Common myeloid progenitor, CD34-positive (primary cell): Measurements from ENCODE around the gene MBD3L3.

Experiments
- CTCF ChIA-PET: fragments of 350-600 bp; sonication (Branson Sonifier 250); formaldehyde crosslinking; loops from one replicate; lab custom pipeline; 2021; ENCODE audit warnings: antibody characterized with exemption; lab: Charles Lee
- POLR2A ChIA-PET: fragments of 350-600 bp; sonication (Branson Sonifier 250); formaldehyde crosslinking; loops from one replicate; lab custom pipeline; 2021; ENCODE audit warnings: antibody characterized with exemption; lab: Charles Lee
- DNase-seq, 3 donors: peaks; one replicate each; pipeline versions ENCODE4 v3.0.0 to v3.0.0-alpha.2; 2013
- H3K27ac ChIP-seq, 2 experiments: 1 replicate in 1 of 2; 2 replicates in 1 of 2; pipeline ENCODE4 v1.7.0; 2013; ENCODE audit warnings: inconsistent platforms in 2 of 2, low read length in 2 of 2, mild to moderate bottlenecking in 2 of 2, low read depth in 1 of 2, moderate library complexity in 1 of 2; ENCODE audit not compliant: severe bottlenecking in 2 of 2, insufficient read depth in 1 of 2, poor library complexity in 1 of 2
- H3K27me3 ChIP-seq, 5 experiments: replicated peaks in 2 of 5; 1 replicate in 3 of 5; 2 replicates in 2 of 5; pipeline versions ENCODE4 v1.6.1 to v1.7.0; 2013; ENCODE audit warnings: low read length in 4 of 5, mild to moderate bottlenecking in 2 of 5, moderate library complexity in 2 of 5, inconsistent platforms in 1 of 5; ENCODE audit not compliant: insufficient read depth in 5 of 5, control insufficient read depth in 4 of 5
- H3K36me3 ChIP-seq, 4 experiments: 1 replicate in 2 of 4; 2 replicates in 2 of 4; pipeline versions ENCODE4 v1.6.1 to v1.7.0; 2013; ENCODE audit warnings: low read length in 3 of 4, control low read depth in 1 of 4, mild to moderate bottlenecking in 1 of 4; ENCODE audit not compliant: control insufficient read depth in 4 of 4, insufficient read depth in 4 of 4
- H3K4me1 ChIP-seq, 4 experiments: 1 replicate in 3 of 4; 2 replicates in 1 of 4; pipeline versions ENCODE4 v1.6.1 to v1.7.1; 2013; ENCODE audit warnings: low read length in 3 of 4, mild to moderate bottlenecking in 3 of 4, control low read depth in 1 of 4, inconsistent platforms in 1 of 4, moderate library complexity in 1 of 4; ENCODE audit not compliant: control insufficient read depth in 4 of 4, insufficient read depth in 4 of 4; ENCODE audit errors: control extremely low read depth in 1 of 4
- H3K4me3 ChIP-seq, 7 experiments: 1 replicate in 4 of 7; 2 replicates in 3 of 7; pipeline versions ENCODE4 v1.5.1 to v1.7.0; 2013; ENCODE audit warnings: mild to moderate bottlenecking in 7 of 7, low read length in 6 of 7, moderate library complexity in 6 of 7, inconsistent platforms in 2 of 7, low read depth in 2 of 7, control low read depth in 1 of 7; ENCODE audit not compliant: insufficient read depth in 4 of 7, control insufficient read depth in 1 of 7; ENCODE audit errors: extremely low read depth in 1 of 7
- H3K9me3 ChIP-seq, 5 experiments: 1 replicate in 4 of 5; 2 replicates in 1 of 5; pipeline versions ENCODE4 v1.6.1 to v1.7.1; 2013; ENCODE audit warnings: low read length in 4 of 5, mild to moderate bottlenecking in 2 of 5, inconsistent platforms in 1 of 5, low read depth in 1 of 5, moderate library complexity in 1 of 5; ENCODE audit not compliant: control insufficient read depth in 4 of 5, insufficient read depth in 2 of 5; ENCODE audit errors: control extremely low read depth in 1 of 5
- WGBS: methylation state at CpG from one replicate; pipeline ENCODE4 v1.1.5; 2013; ENCODE audit not compliant: insufficient coverage; 5-methylcytosine and 5-hydroxymethylcytosine counted together

MBD3L3 gene

GRCh38 chr19:7018828-7019227 lies 39.6 kb downstream of the MBD3L3 start:
- CTCF ChIA-PET, result no interaction called here
- DNase-seq, result no peak
- H3K4me3 ChIP-seq, result no peak overlapping the region

GRCh38 chr19:7013678-7014077 lies 44.8 kb downstream of the MBD3L3 start:
- POLR2A ChIA-PET, result no interaction called here
- Histone ChIP-seq H3K27ac (no peak overlapping the region), H3K36me3 (no peaks in the 10 kb centered on the region), H3K9me3 (no peaks in the 10 kb centered on the region), H3K4me1 (peaks cover 4 to 17% (median 11%) of the 10 kb centered on the region in 4 experiments), H3K27me3 (peaks cover 0 to 2% (median 0%) of the 10 kb centered on the region in 5 experiments), H3K4me3 (no peak overlapping the region)
- CTCF ChIA-PET, result interaction anchor here (0.7 to 1.4 kb wide), 3 partner anchors 82 to 799 kb away, joined by 3 to 4 read pairs (median 3); no protein-coding TSS in a partner anchor
- 72% methylated on average over 3 of the region's 4 CpGs for WGBS
- DNase-seq, result peak; percentile 22 to 74 (median 63)

More at GRCh38 chr19:7018828-7019227, 39.6 kb downstream of the MBD3L3 start:
- H3K36me3 ChIP-seq, result no peaks in the 10 kb centered on the region
- POLR2A ChIA-PET, result no interaction called here
- peaks cover 0 to 3% (median under 1%) of the 10 kb centered on the region in 4 experiments for H3K4me1 ChIP-seq
- no peaks in the 10 kb centered on the region for H3K9me3 ChIP-seq
- 95% methylated on average over 4 of the region's 6 CpGs for WGBS
- H3K27me3 ChIP-seq, result no peaks in the 10 kb centered on the region
- no peak overlapping the region for H3K27ac ChIP-seq

- H3K4me3 ChIP-seq, result no peak overlapping the region
- no peak for DNase-seq
- H3K9me3 ChIP-seq, result no peaks in the 10 kb centered on the region
- POLR2A ChIA-PET, result no interaction called here
- 99% methylated on average over 7 of the region's 12 CpGs for WGBS
- no peaks in the 10 kb centered on the region for H3K36me3 ChIP-seq
- CTCF ChIA-PET, result no interaction called here
- peaks cover 8 to 27% (median 16%) of the 10 kb centered on the region in 4 experiments for H3K4me1 ChIP-seq
- H3K27me3 ChIP-seq, result peaks cover 0 to 2% (median 0%) of the 10 kb centered on the region in 5 experiments
- no peak overlapping the region for H3K27ac ChIP-seq
These were observed 47.5 kb downstream of the MBD3L3 start for GRCh38 chr19:7010722-7011593.

GRCh38 chr19:7007859-7008258 lies 50.6 kb downstream of the MBD3L3 start:
- Histone ChIP-seq H3K4me1 (peaks cover 6 to 21% (median 12%) of the 10 kb centered on the region in 4 experiments), H3K36me3 (no peaks in the 10 kb centered on the region), H3K27me3 (peaks cover 0 to 2% (median 0%) of the 10 kb centered on the region in 5 experiments), H3K27ac (no peak overlapping the region), H3K4me3 (no peak overlapping the region), H3K9me3 (no peaks in the 10 kb centered on the region)
- 32% methylated on average over 4 of the region's 4 CpGs for WGBS
- ChIA-PET POLR2A (no interaction called here), CTCF (no interaction called here)
- peak; percentile 22 to 87 (median 80) for DNase-seq
